ENCODE measurements around the gene ZNF226.
"Not testable (repeated sequence)": the region's sequence is repeated elsewhere in the genome, so short reads cannot be mapped to it uniquely, and the experiment has no call there.

ZNF226 gene

DNA sequence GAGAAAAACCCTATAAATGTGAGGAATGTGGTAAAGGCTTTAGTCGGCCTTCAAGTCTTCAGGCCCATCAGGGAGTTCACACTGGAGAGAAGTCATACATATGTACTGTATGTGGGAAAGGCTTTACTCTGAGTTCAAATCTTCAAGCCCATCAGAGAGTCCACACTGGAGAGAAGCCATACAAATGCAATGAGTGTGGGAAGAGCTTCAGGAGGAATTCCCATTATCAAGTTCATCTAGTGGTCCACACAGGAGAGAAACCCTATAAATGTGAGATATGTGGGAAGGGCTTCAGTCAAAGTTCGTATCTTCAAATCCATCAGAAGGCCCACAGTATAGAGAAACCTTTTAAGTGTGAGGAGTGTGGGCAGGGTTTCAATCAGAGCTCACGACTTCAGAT is 11.7 kb downstream of the ZNF226 start:
- Histone ChIP-seq H3K27me3 (replicated peaks; ENCODE audit: control insufficient read depth, insufficient read depth, low read length) (no peaks in the 10 kb centered on the region), H3K4me1 (ENCODE audit: control insufficient read depth, insufficient read depth, low read length) (no peaks in the 10 kb centered on the region), H3K36me3 (ENCODE audit: control insufficient read depth, insufficient read depth, low read length, severe bottlenecking) (peaks cover 62% of the 10 kb centered on the region), H3K4me3 (ENCODE audit: low read length) (peak overlapping the region; percentile 50), H3K9ac (ENCODE audit: low read length) (no peak overlapping the region), H3K9me3 (ENCODE audit: control insufficient read depth, low read length) (peaks cover 66% of the 10 kb centered on the region)
- DNase-seq (ENCODE audit: low read depth) = no peak

DNA sequence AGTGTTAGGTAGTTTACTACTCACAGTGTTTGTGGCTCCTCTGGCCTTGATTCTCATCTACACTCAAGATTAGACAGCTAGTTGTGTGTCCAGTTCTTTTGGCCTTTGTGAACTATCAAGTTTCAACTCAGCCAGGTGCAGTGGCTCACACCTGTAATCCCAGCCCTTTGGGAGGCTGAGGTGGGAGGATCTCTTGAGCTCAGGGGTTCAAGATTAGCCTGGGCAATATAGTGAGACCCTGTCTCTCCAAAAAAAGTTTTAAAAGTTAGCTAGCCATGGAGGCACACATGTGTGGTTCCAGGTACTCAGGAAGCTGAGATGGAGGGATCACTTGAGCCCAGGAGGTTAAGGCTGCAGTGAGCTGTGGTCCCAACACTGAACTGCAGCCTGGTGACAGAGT is 16.1 kb downstream of the ZNF226 start:
- Histone ChIP-seq H3K4me1 (ENCODE audit: control insufficient read depth, insufficient read depth, low read length) (no peaks in the 10 kb centered on the region), H3K36me3 (ENCODE audit: control insufficient read depth, insufficient read depth, low read length, severe bottlenecking) (peaks cover 18% of the 10 kb centered on the region), H3K4me3 (ENCODE audit: low read length) (no peak overlapping the region), H3K9ac (ENCODE audit: low read length) (no peak overlapping the region), H3K9me3 (ENCODE audit: control insufficient read depth, low read length) (peaks cover 24% of the 10 kb centered on the region), H3K27me3 (replicated peaks; ENCODE audit: control insufficient read depth, insufficient read depth, low read length) (no peaks in the 10 kb centered on the region)
- DNase-seq (ENCODE audit: low read depth) = no peak

DNA sequence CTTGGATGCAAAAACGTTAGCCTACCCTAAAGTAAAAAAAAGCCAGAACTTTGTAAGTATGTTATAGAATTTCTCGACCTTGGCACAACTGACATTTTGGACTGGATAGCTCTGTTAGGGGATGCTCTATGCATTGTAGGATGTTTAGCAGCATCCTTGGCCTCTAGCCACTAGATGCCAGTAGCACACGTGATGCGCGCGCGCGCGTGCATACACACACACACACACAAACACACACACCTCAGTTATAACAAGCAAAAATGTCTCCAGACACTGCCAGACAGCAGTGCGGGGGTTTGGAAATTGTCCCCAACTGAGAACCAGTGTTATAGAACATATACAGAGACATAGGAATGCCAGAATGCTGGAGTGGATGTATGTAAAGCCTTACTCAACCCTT is 17.2 kb downstream of the ZNF226 start:
- Histone ChIP-seq H3K36me3 (ENCODE audit: control insufficient read depth, insufficient read depth, low read length, severe bottlenecking) (peaks cover 6% of the 10 kb centered on the region), H3K9me3 (ENCODE audit: control insufficient read depth, low read length) (peaks cover 13% of the 10 kb centered on the region), H3K4me3 (ENCODE audit: low read length) (no peak overlapping the region), H3K27me3 (replicated peaks; ENCODE audit: control insufficient read depth, insufficient read depth, low read length) (no peaks in the 10 kb centered on the region), H3K4me1 (ENCODE audit: control insufficient read depth, insufficient read depth, low read length) (no peaks in the 10 kb centered on the region), H3K9ac (ENCODE audit: low read length) (no peak overlapping the region)
- no peak for DNase-seq (ENCODE audit: low read depth)

DNA sequence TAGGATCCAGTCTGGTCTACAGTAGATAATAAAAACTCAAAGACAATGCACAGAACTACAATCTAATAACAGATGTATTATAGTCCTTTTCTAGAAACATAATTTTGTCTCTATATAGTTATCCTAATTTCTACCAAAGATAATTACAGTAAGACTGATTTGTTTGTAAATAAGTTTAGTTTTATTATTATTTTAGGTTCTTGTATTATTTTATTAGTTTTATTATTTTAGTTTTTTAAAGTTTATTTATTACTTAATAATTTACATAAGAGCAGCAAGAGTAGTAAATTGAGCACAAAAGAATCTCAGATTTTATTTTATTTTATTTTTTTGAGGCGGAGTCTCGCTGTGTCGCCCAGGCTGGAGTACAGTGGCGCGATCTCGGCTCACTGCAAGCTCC is 25.1 kb downstream of the ZNF226 start:
- DNase-seq (ENCODE audit: low read depth) = no peak
- no peak overlapping the region for H3K4me3 ChIP-seq (ENCODE audit: low read length)
- H3K9ac ChIP-seq (ENCODE audit: low read length) = no peak overlapping the region
- H3K4me1 ChIP-seq (ENCODE audit: control insufficient read depth, insufficient read depth, low read length) = no peaks in the 10 kb centered on the region
- H3K9me3 ChIP-seq (ENCODE audit: control insufficient read depth, low read length) = no peaks in the 10 kb centered on the region
- no peaks in the 10 kb centered on the region for H3K27me3 ChIP-seq (replicated peaks; ENCODE audit: control insufficient read depth, insufficient read depth, low read length)
- no peaks in the 10 kb centered on the region for H3K36me3 ChIP-seq (ENCODE audit: control insufficient read depth, insufficient read depth, low read length, severe bottlenecking)

DNA sequence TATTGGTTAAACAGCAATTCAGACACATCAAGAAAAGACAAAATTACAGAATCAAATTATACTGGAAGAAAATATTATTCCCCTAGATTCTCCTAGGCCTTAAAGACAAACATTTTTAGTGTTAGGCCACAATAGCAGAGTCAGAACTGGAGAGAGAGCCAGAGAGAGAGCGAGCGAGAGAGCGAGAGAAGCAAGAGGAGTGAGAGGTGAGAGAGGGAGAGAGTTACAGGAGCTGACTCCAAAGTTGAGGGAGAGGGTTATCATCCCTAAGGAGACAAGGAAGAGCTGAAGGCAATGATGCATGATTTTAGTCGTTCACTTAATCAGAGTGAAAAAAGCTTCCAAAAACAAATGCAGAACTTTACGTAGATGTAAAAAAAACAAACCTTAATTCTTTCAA is 27.2 kb downstream of the ZNF226 start:
- no peaks in the 10 kb centered on the region for H3K4me1 ChIP-seq (ENCODE audit: control insufficient read depth, insufficient read depth, low read length)
- no peak for DNase-seq (ENCODE audit: low read depth)
- H3K9me3 ChIP-seq (ENCODE audit: control insufficient read depth, low read length) = no peaks in the 10 kb centered on the region
- H3K27me3 ChIP-seq (replicated peaks; ENCODE audit: control insufficient read depth, insufficient read depth, low read length) = no peaks in the 10 kb centered on the region
- no peak overlapping the region for H3K9ac ChIP-seq (ENCODE audit: low read length)
- no peaks in the 10 kb centered on the region for H3K36me3 ChIP-seq (ENCODE audit: control insufficient read depth, insufficient read depth, low read length, severe bottlenecking)
- H3K4me3 ChIP-seq (ENCODE audit: low read length) = no peak overlapping the region

DNA sequence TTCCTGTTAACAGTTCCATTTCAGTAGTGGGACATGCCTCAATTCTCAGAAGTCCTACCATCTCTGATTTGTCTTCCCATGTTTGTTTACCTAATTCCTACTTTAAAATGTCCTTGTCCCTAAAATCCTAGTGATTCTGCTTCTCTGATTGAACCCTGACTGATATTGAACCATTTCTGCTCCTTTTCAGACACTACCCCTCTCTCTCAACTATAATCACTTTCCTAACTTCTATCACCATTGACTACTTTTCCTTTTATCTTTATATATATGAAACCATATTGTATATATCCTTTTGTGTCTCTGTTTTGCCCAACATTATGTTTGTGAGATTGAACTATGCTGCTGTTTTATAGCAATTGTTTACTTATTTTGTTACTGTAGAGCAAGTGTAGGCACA is 31.9 kb downstream of the ZNF226 start:
- no peaks in the 10 kb centered on the region for H3K9me3 ChIP-seq (ENCODE audit: control insufficient read depth, low read length)
- no peak for DNase-seq (ENCODE audit: low read depth)
- no peaks in the 10 kb centered on the region for H3K27me3 ChIP-seq (replicated peaks; ENCODE audit: control insufficient read depth, insufficient read depth, low read length)
- H3K36me3 ChIP-seq (ENCODE audit: control insufficient read depth, insufficient read depth, low read length, severe bottlenecking) = no peaks in the 10 kb centered on the region
- H3K4me1 ChIP-seq (ENCODE audit: control insufficient read depth, insufficient read depth, low read length) = no peaks in the 10 kb centered on the region
- no peak overlapping the region for H3K4me3 ChIP-seq (ENCODE audit: low read length)
- no peak overlapping the region for H3K9ac ChIP-seq (ENCODE audit: low read length)

- no peaks in the 10 kb centered on the region for H3K27me3 ChIP-seq (replicated peaks; ENCODE audit: control insufficient read depth, insufficient read depth, low read length)
- peak; percentile 64 for DNase-seq (ENCODE audit: low read depth)
- no peak overlapping the region for H3K4me3 ChIP-seq (ENCODE audit: low read length)
- no peaks in the 10 kb centered on the region for H3K9me3 ChIP-seq (ENCODE audit: control insufficient read depth, low read length)
- no peaks in the 10 kb centered on the region for H3K36me3 ChIP-seq (ENCODE audit: control insufficient read depth, insufficient read depth, low read length, severe bottlenecking)
- H3K9ac ChIP-seq (ENCODE audit: low read length) = no peak overlapping the region
- H3K4me1 ChIP-seq (ENCODE audit: control insufficient read depth, insufficient read depth, low read length) = peaks cover 8% of the 10 kb centered on the region
Observed at GRCh38 chr19:44202470-44202869, 37.6 kb downstream of the ZNF226 start.

GRCh38 chr19:44202974-44203373 is 38.1 kb downstream of the ZNF226 start:
- no peak overlapping the region for H3K4me3 ChIP-seq (ENCODE audit: low read length)
- DNase-seq (ENCODE audit: low read depth) = no peak
- no peaks in the 10 kb centered on the region for H3K36me3 ChIP-seq (ENCODE audit: control insufficient read depth, insufficient read depth, low read length, severe bottlenecking)
- H3K27me3 ChIP-seq (replicated peaks; ENCODE audit: control insufficient read depth, insufficient read depth, low read length) = no peaks in the 10 kb centered on the region
- peaks cover 8% of the 10 kb centered on the region for H3K4me1 ChIP-seq (ENCODE audit: control insufficient read depth, insufficient read depth, low read length)
- H3K9ac ChIP-seq (ENCODE audit: low read length) = no peak overlapping the region
- H3K9me3 ChIP-seq (ENCODE audit: control insufficient read depth, low read length) = no peaks in the 10 kb centered on the region

GRCh38 chr19:44203877-44204276 is 39.0 kb downstream of the ZNF226 start:
- not testable (repeated sequence) for H3K9me3 ChIP-seq (ENCODE audit: control insufficient read depth, low read length); H3K36me3 ChIP-seq (ENCODE audit: control insufficient read depth, insufficient read depth, low read length, severe bottlenecking); H3K4me3 ChIP-seq (ENCODE audit: low read length); H3K9ac ChIP-seq (ENCODE audit: low read length); H3K27me3 ChIP-seq (replicated peaks; ENCODE audit: control insufficient read depth, insufficient read depth, low read length); DNase-seq (ENCODE audit: low read depth)
- H3K4me1 ChIP-seq (ENCODE audit: control insufficient read depth, insufficient read depth, low read length) = peaks cover 15% of the 10 kb centered on the region

DNA sequence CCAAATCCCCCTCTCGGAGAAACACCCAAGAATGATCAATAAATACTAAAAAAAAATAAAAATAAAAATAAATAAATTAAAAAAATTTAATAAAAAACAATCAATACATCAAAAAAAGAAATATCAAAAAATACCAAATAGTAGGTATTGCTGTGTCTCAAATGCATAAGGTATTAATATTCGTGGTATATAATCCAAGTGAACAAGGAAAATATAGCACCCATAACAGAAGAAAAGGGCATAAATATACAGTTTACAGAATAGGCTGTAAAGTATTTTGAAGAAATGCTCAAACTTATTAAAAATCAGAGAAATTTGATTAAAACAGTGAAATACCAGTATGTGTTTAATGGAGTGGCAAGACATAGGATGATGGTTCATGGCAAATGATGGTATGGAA is 39.9 kb downstream of the ZNF226 start:
- no peaks in the 10 kb centered on the region for H3K9me3 ChIP-seq (ENCODE audit: control insufficient read depth, low read length)

DNA sequence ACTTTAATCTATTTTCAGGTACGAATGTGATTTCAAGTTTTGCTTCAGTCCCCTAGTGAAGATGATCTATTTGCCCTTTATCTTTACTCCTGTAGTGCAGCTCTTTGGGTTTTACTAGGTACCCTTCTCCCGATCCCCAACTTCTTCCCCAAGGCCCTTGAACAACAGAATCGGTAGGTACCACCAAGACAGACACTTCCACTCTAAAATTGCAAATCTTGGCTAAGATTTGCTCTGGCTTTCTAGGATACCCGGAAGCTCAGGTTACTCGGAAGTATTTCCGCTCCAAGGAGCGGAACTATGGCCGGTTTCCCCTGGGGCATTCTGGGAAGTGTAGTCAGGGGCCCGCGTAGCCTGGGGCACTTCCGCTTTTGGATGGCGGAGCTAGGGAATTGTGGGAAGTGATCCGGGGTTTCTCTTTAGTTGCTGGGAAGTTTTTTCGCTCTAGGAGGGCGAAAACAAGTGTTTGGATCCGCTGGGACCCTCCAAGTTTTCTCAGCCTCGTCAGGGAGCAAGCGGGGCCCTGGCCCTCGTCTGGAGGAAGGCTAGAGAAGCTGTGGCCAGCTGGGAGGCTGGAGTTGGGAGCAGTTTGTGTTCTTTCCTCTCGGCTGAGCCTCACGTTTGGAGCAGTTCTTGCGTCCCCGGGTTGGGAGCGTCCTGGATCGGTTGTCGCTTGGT is 42.4 kb downstream of the ZNF226 start:
- Histone ChIP-seq H3K27me3 (replicated peaks; ENCODE audit: control insufficient read depth, insufficient read depth, low read length) (no peaks in the 10 kb centered on the region), H3K4me3 (ENCODE audit: low read length) (peak overlapping the region; percentile 89), H3K9me3 (ENCODE audit: control insufficient read depth, low read length) (no peaks in the 10 kb centered on the region), H3K36me3 (ENCODE audit: control insufficient read depth, insufficient read depth, low read length, severe bottlenecking) (no peaks in the 10 kb centered on the region), H3K9ac (ENCODE audit: low read length) (peak overlapping the region; percentile 93), H3K4me1 (ENCODE audit: control insufficient read depth, insufficient read depth, low read length) (peaks cover 14% of the 10 kb centered on the region)
- DNase-seq (ENCODE audit: low read depth) = peak; percentile 97

More for the DNA sequence above, 39.9 kb downstream of the ZNF226 start:
- Histone ChIP-seq H3K4me1 (ENCODE audit: control insufficient read depth, insufficient read depth, low read length) (peaks cover 15% of the 10 kb centered on the region), H3K4me3 (ENCODE audit: low read length) (no peak overlapping the region), H3K27me3 (replicated peaks; ENCODE audit: control insufficient read depth, insufficient read depth, low read length) (no peaks in the 10 kb centered on the region), H3K36me3 (ENCODE audit: control insufficient read depth, insufficient read depth, low read length, severe bottlenecking) (no peaks in the 10 kb centered on the region), H3K9ac (ENCODE audit: low read length) (no peak overlapping the region)
- no peak for DNase-seq (ENCODE audit: low read depth)

- Histone ChIP-seq H3K4me1 (ENCODE audit: control insufficient read depth, insufficient read depth, low read length) (peaks cover 13% of the 10 kb centered on the region), H3K36me3 (ENCODE audit: control insufficient read depth, insufficient read depth, low read length, severe bottlenecking) (peaks cover 10% of the 10 kb centered on the region), H3K27me3 (replicated peaks; ENCODE audit: control insufficient read depth, insufficient read depth, low read length) (no peaks in the 10 kb centered on the region), H3K9me3 (ENCODE audit: control insufficient read depth, low read length) (no peaks in the 10 kb centered on the region), H3K4me3 (ENCODE audit: low read length) (peak within 1 kb of the TSS; percentile 100), H3K9ac (ENCODE audit: low read length) (peak within 1 kb of the TSS; percentile 94)
- peak; percentile 95 for DNase-seq (ENCODE audit: low read depth)
Observed at GRCh38 chr19:44212250-44212865, 47.5 kb downstream of the ZNF226 start, which contains the start of gene ZNF227. Gene ZNF227, plus strand, starts transcription at chr19:44212532. Its CDS starts 5,261 bp downstream, at chr19:44217793.

Measured in adipocyte (in vitro differentiated cells).